Measurements from ENCODE around the gene NCAM1. TPM values are rescaled to one million over a fixed set of nuclear protein-coding genes. Genes with fewer than 3 reads are reported as not detected.

NCAM1 gene
- total and polyA plus RNA-seq, 2 of the 13 experiments (the other 11 are each of a cell fraction or from before 2014, with no cell fraction given) = 0.05 TPM; not detected in 1

DNA sequence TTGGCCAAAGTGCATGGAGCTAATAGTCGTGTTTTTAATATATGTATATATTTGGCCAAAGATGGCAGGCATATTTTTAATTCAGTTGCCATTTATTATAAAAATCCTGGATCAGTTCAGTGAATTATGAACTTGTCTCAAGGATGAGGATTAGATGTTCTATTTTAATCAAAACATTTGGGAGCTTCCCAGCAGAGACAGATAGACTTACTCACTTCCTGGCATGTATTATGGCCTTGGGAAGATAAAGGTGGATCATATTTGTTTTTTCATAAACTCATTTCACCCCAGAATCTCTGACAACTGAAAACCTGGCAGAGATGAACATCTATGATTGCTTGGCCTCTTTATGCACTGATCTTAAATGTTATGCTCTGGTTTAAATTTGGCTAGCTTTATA is 148.8 kb downstream of the NCAM1 start (continued):
- TF ChIP-seq, protein P1, sequence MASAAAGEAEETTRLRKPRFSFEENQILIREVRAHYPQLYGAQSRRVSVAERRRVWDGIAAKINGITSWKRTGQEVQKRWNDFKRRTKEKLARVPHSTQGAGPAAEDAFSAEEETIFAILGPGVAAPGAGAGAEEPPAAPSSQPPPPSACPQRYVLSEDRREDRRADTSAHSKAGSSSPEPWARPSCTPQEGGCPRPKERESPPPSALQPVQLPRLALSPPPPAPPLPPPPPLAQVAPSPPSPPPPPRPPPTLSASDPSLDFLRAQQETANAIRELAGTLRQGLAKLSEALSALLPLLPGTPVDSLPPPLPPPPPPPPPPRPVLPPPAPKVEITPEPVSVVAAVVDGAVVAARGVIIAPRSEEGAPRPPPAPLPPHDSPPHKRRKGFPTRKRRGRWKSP (CRISPR knock-in tag; IDR thresholded peaks at IDR 0.05) = no peak
- TF ChIP-seq ZSCAN29 (CRISPR knock-in tag; conservative IDR thresholded peaks at IDR 0.05) = no peak

DNA sequence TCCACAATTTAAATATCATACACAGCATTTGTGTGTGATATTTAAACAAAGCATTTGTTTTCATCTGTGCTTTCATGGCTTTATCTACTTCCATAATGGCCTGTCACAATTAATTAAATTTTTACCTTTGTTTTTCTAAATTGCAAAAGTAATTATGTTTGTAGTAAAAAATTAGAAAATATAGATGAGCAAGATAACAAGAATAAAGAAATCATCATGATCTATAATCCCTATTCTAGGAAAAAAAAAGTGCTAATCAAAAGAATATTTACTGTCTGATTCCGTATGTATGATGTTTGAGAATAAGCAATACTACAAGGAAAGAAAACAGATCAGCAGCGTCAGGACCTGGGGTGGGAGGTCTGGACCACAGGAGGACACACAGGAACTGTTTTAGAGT is 149.9 kb downstream of the NCAM1 start:
- Histone ChIP-seq H4K20me1 (ENCODE audit: insufficient read depth, low read length) (no peaks in the 10 kb centered on the region), H3K9me3 (ENCODE audit: low read length) (no peaks in the 10 kb centered on the region), H3K27ac (ENCODE audit: extremely low read length, insufficient read depth, low read length) (no peak overlapping the region), H3K4me3 (replicated peaks in 1 of 3; ENCODE audit: insufficient read depth in 1 of 3, low read depth in 2 of 3, low read length in 3 of 3) (no peak overlapping the region), H3K9ac (ENCODE audit: insufficient read depth, low read depth, low read length) (no peak overlapping the region), H3K4me2 (ENCODE audit: low read depth, low read length) (no peak overlapping the region), H2AFZ (ENCODE audit: low read length) (no peak overlapping the region), H3K79me2 (ENCODE audit: insufficient read depth, low read length) (no peaks in the 10 kb centered on the region), H3K27me3 (ENCODE audit: control insufficient read depth in 1 of 2, insufficient read depth in 2 of 2, low read length in 2 of 2) (no peaks in the 10 kb centered on the region), H3K4me1 (ENCODE audit: insufficient read depth, low read length) (no peaks in the 10 kb centered on the region), H3K36me3 (replicated peaks in 1 of 2; ENCODE audit: control insufficient read depth in 1 of 2, insufficient read depth in 2 of 2, low read length in 2 of 2) (no peaks in the 10 kb centered on the region)
- FAIRE-seq (no peak), ATAC-seq (no peak), DNase-seq (ENCODE audit: low spot score) (no peak)
- CTCF ChIA-PET (ENCODE audit: low intra/inter-chr PET ratio, low total read pairs) = no interaction called here
- no TSS peak for BruUV-seq (replicated peaks)
- intact Hi-C loops (cut with micrococcal nuclease; ENCODE audit: unreplicated experiment) (loop anchor here (10.0 kb wide), 1 partner anchor 316 kb away; no protein-coding TSS in a partner anchor), in situ Hi-C loops (cut with HindIII; ENCODE audit: extremely low pct_ligation_motif_present, low pct_unique_long_range_greater_than_20kb) (loop anchor here (10.0 kb wide), 1 partner anchor 526 kb away; no protein-coding TSS in a partner anchor)
- POLR2A ChIA-PET = no interaction called here
- no peak for TF ChIP-seq ZNF761 (CRISPR knock-in tag; conservative IDR thresholded peaks at IDR 0.05)
- TF ChIP-seq, protein P2, sequence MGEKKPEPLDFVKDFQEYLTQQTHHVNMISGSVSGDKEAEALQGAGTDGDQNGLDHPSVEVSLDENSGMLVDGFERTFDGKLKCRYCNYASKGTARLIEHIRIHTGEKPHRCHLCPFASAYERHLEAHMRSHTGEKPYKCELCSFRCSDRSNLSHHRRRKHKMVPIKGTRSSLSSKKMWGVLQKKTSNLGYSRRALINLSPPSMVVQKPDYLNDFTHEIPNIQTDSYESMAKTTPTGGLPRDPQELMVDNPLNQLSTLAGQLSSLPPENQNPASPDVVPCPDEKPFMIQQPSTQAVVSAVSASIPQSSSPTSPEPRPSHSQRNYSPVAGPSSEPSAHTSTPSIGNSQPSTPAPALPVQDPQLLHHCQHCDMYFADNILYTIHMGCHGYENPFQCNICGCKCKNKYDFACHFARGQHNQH (CRISPR knock-in tag; IDR thresholded peaks at IDR 0.05) = no peak
- TF ChIP-seq, protein P3, sequence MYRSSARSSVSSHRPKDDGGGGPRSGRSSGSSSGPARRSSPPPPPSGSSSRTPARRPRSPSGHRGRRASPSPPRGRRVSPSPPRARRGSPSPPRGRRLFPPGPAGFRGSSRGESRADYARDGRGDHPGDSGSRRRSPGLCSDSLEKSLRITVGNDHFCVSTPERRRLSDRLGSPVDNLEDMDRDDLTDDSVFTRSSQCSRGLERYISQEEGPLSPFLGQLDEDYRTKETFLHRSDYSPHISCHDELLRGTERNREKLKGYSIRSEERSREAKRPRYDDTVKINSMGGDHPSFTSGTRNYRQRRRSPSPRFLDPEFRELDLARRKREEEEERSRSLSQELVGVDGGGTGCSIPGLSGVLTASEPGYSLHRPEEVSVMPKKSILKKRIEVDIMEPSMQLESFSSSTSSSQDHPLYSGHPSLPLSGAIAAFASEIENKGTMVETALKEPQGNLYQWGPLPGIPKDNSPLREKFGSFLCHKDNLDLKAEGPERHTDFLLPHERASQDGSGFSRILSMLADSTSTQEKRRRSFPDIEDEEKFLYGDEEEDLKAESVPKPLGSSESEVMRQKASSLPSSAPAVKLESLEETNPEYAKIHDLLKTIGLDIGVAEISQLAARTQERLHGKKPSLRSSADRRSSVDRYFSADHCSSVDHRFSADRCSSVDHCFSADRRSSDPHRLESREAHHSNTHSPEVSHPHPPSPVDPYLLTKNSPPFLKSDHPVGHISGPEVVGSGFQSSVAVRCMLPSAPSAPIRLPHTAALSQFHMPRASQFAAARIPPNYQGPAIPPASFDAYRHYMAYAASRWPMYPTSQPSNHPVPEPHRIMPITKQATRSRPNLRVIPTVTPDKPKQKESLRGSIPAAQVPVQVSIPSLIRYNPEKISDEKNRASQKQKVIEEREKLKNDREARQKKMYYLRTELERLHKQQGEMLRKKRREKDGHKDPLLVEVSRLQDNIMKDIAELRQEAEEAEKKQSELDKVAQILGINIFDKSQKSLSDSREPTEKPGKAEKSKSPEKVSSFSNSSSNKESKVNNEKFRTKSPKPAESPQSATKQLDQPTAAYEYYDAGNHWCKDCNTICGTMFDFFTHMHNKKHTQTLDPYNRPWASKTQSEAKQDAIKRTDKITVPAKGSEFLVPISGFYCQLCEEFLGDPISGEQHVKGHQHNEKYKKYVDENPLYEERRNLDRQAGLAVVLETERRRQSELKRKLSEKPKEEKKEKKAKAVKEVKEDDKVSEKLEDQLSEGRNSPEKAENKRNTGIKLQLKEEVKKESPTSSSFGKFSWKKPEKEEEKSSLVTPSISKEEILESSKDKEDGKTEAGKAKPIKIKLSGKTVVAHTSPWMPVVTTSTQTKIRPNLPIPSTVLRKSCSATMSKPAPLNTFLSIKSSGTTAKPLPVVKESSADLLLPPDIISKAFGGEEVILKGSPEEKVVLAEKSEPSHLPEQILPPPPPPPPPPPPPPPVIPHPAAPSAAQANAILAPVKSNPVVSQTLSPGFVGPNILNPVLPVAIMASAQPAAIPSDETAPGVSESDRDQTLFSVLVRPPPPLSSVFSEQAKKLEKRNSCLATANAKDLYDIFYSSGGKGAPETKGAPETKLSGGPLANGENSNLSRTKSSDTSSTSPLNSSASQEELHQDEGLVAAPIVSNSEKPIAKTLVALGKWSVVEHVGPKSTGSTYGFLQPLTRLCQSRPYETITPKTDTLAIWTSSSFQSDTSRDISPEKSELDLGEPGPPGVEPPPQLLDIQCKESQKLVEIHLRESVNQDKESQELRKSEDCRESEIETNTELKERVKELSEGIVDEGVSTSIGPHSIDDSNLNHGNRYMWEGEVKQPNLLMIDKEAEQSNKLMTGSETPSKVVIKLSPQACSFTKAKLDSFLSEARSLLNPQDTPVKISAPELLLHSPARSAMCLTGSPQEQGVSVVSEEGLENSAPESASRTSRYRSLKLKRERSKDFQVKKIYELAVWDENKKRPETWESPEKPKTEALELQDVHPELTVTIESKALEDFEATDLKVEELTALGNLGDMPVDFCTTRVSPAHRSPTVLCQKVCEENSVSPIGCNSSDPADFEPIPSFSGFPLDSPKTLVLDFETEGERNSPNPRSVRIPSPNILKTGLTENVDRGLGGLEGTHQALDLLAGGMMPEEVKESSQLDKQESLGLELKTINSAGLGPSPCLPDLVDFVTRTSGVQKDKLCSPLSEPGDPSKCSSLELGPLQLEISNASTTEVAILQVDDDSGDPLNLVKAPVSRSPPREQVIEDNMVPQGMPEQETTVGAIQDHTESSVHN (CRISPR knock-in tag; IDR thresholded peaks at IDR 0.05) = no peak
- TF ChIP-seq, protein P4, sequence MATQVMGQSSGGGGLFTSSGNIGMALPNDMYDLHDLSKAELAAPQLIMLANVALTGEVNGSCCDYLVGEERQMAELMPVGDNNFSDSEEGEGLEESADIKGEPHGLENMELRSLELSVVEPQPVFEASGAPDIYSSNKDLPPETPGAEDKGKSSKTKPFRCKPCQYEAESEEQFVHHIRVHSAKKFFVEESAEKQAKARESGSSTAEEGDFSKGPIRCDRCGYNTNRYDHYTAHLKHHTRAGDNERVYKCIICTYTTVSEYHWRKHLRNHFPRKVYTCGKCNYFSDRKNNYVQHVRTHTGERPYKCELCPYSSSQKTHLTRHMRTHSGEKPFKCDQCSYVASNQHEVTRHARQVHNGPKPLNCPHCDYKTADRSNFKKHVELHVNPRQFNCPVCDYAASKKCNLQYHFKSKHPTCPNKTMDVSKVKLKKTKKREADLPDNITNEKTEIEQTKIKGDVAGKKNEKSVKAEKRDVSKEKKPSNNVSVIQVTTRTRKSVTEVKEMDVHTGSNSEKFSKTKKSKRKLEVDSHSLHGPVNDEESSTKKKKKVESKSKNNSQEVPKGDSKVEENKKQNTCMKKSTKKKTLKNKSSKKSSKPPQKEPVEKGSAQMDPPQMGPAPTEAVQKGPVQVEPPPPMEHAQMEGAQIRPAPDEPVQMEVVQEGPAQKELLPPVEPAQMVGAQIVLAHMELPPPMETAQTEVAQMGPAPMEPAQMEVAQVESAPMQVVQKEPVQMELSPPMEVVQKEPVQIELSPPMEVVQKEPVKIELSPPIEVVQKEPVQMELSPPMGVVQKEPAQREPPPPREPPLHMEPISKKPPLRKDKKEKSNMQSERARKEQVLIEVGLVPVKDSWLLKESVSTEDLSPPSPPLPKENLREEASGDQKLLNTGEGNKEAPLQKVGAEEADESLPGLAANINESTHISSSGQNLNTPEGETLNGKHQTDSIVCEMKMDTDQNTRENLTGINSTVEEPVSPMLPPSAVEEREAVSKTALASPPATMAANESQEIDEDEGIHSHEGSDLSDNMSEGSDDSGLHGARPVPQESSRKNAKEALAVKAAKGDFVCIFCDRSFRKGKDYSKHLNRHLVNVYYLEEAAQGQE (IDR thresholded peaks at IDR 0.05; ENCODE audit: borderline replicate concordance in 1 of 2, low read depth in 1 of 2, low read length in 2 of 2) = no peak
- no peak for TF ChIP-seq SP140L (CRISPR knock-in tag; IDR thresholded peaks at IDR 0.05; ENCODE audit: borderline replicate concordance)
- 3% methylated on average over 2 of the region's 2 CpGs for WGBS (ENCODE audit: low lambda C conversion rate)
